MG63 (cell line): ENCODE results near the gene CLIC4. TPM values are rescaled to one million over a fixed set of nuclear protein-coding genes. Genes with fewer than 3 reads are reported as not detected.
A peak's percentile ranks its signal among the peaks of the same experiment; 100 is the strongest.
"Not testable (repeated sequence)": the region's sequence is repeated elsewhere in the genome, so short reads cannot be mapped to it uniquely, and the experiment has no call there.

Experiments used
- DNase-seq: peaks from one replicate; pipeline ENCODE4 v3.0.0-alpha.2; 2020
- H3K27me3 ChIP-seq: fragments of 250-450 bp; sonication (Bioruptor Pico); 2 replicates; pipeline ENCODE4 v1.5.1; 2020; ENCODE audit warnings: mild to moderate bottlenecking, moderate library complexity
- H3K36me3 ChIP-seq: fragments of 250-450 bp; sonication (Bioruptor Pico); 2 replicates; pipeline ENCODE4 v1.5.1; 2020; ENCODE audit warnings: mild to moderate bottlenecking, moderate library complexity
- H3K4me3 ChIP-seq: fragments of 250-450 bp; sonication (Bioruptor Pico); 2 replicates; pipeline ENCODE4 v1.5.1; 2020; ENCODE audit warnings: mild to moderate bottlenecking, moderate library complexity
- H3K9me3 ChIP-seq: fragments of 250-450 bp; sonication (Bioruptor Pico); 2 replicates; pipeline ENCODE4 v1.5.1; 2020; ENCODE audit warnings: mild to moderate bottlenecking, moderate library complexity
- total RNA-seq: library from RNA; depleted of rRNA; stranded (reverse); fragments of >200 nt; shearing (Covaris generic); gene quantifications from 2 replicates; pipeline ENCODE4 v1.2.3, GENCODE V29; 2014; ENCODE audit warnings: low replicate concordance

The CLIC4 gene
- total RNA-seq, 1 experiment from 2014 or later = 348 TPM

GRCh38 chr1:24735509-24736375 lies 9.5 kb upstream of the CLIC4 start:
- no peaks in the 10 kb centered on the region for H3K36me3 ChIP-seq
- H3K4me3 ChIP-seq = no peak overlapping the region
- no peaks in the 10 kb centered on the region for H3K27me3 ChIP-seq
- H3K9me3 ChIP-seq = no peaks in the 10 kb centered on the region
- peak; percentile 47 for DNase-seq

GRCh38 chr1:24737368-24738117 lies 7.7 kb upstream of the CLIC4 start:
- Histone ChIP-seq H3K4me3 (no peak overlapping the region), H3K27me3 (no peaks in the 10 kb centered on the region), H3K9me3 (no peaks in the 10 kb centered on the region), H3K36me3 (no peaks in the 10 kb centered on the region)
- no peak for DNase-seq

GRCh38 chr1:24739241-24739640 lies 6.0 kb upstream of the CLIC4 start:
- Histone ChIP-seq H3K27me3 (no peaks in the 10 kb centered on the region), H3K4me3 (no peak overlapping the region), H3K36me3 (no peaks in the 10 kb centered on the region), H3K9me3 (no peaks in the 10 kb centered on the region)
- DNase-seq = no peak

GRCh38 chr1:24742090-24742938 lies 2.9 kb upstream of the CLIC4 start:
- no peak overlapping the region for H3K4me3 ChIP-seq
- H3K36me3 ChIP-seq = peaks cover 13% of the 10 kb centered on the region
- DNase-seq = no peak
- no peaks in the 10 kb centered on the region for H3K9me3 ChIP-seq
- no peaks in the 10 kb centered on the region for H3K27me3 ChIP-seq

- H3K27me3 ChIP-seq = no peaks in the 10 kb centered on the region
- no peaks in the 10 kb centered on the region for H3K9me3 ChIP-seq
- peaks cover 23% of the 10 kb centered on the region for H3K36me3 ChIP-seq
- no peak overlapping the region for H3K4me3 ChIP-seq
- no peak for DNase-seq
These were observed 1.6 kb upstream of the CLIC4 start for GRCh38 chr1:24743404-24744211.

- peak; percentile 54 for DNase-seq
- Histone ChIP-seq H3K36me3 (peaks cover 41% of the 10 kb centered on the region), H3K9me3 (no peaks in the 10 kb centered on the region), H3K4me3 (peak overlapping the region; percentile 84), H3K27me3 (no peaks in the 10 kb centered on the region)
These were observed 615 bp downstream of the CLIC4 start for GRCh38 chr1:24745711-24746413.

- H3K9me3 ChIP-seq = no peaks in the 10 kb centered on the region
- peak overlapping the region; percentile 84 for H3K4me3 ChIP-seq
- peaks cover 54% of the 10 kb centered on the region for H3K36me3 ChIP-seq
- no peaks in the 10 kb centered on the region for H3K27me3 ChIP-seq
- DNase-seq = no peak
These were observed 3.2 kb downstream of the CLIC4 start for GRCh38 chr1:24748191-24749121.

GRCh38 chr1:24749252-24749651 lies 4.0 kb downstream of the CLIC4 start:
- Histone ChIP-seq H3K9me3 (no peaks in the 10 kb centered on the region), H3K4me3 (no peak overlapping the region), H3K27me3 (no peaks in the 10 kb centered on the region), H3K36me3 (peaks cover 60% of the 10 kb centered on the region)
- no peak for DNase-seq

- DNase-seq = no peak
- H3K4me3 ChIP-seq = no peak overlapping the region
- H3K27me3 ChIP-seq = no peaks in the 10 kb centered on the region
- H3K9me3 ChIP-seq = no peaks in the 10 kb centered on the region
- H3K36me3 ChIP-seq = peaks cover 60% of the 10 kb centered on the region
These were observed 4.6 kb downstream of the CLIC4 start for GRCh38 chr1:24749886-24750285.

- no peak for DNase-seq
- no peak overlapping the region for H3K4me3 ChIP-seq
- no peaks in the 10 kb centered on the region for H3K27me3 ChIP-seq
- H3K9me3 ChIP-seq = no peaks in the 10 kb centered on the region
- peaks cover 51% of the 10 kb centered on the region for H3K36me3 ChIP-seq
These were observed 6.6 kb downstream of the CLIC4 start for GRCh38 chr1:24751833-24752232.

- no peak for DNase-seq
- H3K36me3 ChIP-seq = peaks cover 51% of the 10 kb centered on the region
- H3K4me3 ChIP-seq = no peak overlapping the region
- H3K27me3 ChIP-seq = no peaks in the 10 kb centered on the region
- H3K9me3 ChIP-seq = no peaks in the 10 kb centered on the region
These were observed 7.1 kb downstream of the CLIC4 start for GRCh38 chr1:24752305-24752704.

- H3K9me3 ChIP-seq = no peaks in the 10 kb centered on the region
- DNase-seq = no peak
- H3K4me3 ChIP-seq = no peak overlapping the region
- H3K27me3 ChIP-seq = no peaks in the 10 kb centered on the region
- H3K36me3 ChIP-seq = peaks cover 42% of the 10 kb centered on the region
These were observed 9.0 kb downstream of the CLIC4 start for GRCh38 chr1:24754229-24754628.

GRCh38 chr1:24755323-24755722 lies 10.1 kb downstream of the CLIC4 start:
- not testable (repeated sequence) for H3K27me3 ChIP-seq, DNase-seq, H3K9me3 ChIP-seq, H3K4me3 ChIP-seq
- H3K36me3 ChIP-seq = peaks cover 43% of the 10 kb centered on the region

- Histone ChIP-seq H3K4me3 (no peak overlapping the region), H3K36me3 (peaks cover 47% of the 10 kb centered on the region), H3K27me3 (no peaks in the 10 kb centered on the region), H3K9me3 (no peaks in the 10 kb centered on the region)
- no peak for DNase-seq
These were observed 11.1 kb downstream of the CLIC4 start for GRCh38 chr1:24756395-24756794.

GRCh38 chr1:24759492-24759891 lies 14.2 kb downstream of the CLIC4 start:
- DNase-seq = no peak
- H3K4me3 ChIP-seq = no peak overlapping the region

More at GRCh38 chr1:24759492-24759891, 14.2 kb downstream of the CLIC4 start:
- no peaks in the 10 kb centered on the region for H3K27me3 ChIP-seq
- no peaks in the 10 kb centered on the region for H3K9me3 ChIP-seq
- H3K36me3 ChIP-seq = peaks cover 43% of the 10 kb centered on the region
